PC-3 (cell line): ENCODE results near the gene NUAK1. TPM values are rescaled to one million over a fixed set of nuclear protein-coding genes. Genes with fewer than 3 reads are reported as not detected.
A peak's percentile ranks its signal among the peaks of the same experiment; 100 is the strongest.

Experiments
- ATAC-seq: fragments of 200-7000 bp; cut with Tn5 transposase; 2 replicates; pipeline ENCODE4 v1.9.1; 2020; ENCODE audit warnings: mild to moderate bottlenecking, moderate library complexity
- BruUV-seq: library from RNA; stranded (reverse); fragments of 400-500 nt; replicated peaks from 2 replicates; lab custom pipeline; 2021; lab: Mats Ljungman, UMichigan
- CTCF ChIA-PET: fragments of 300-600 bp; sonication (Branson Sonifier 250); formaldehyde crosslinking; loops from one replicate; lab custom pipeline; 2022; ENCODE audit warnings: antibody characterized with exemption; lab: Charles Lee
- POLR2A ChIA-PET: fragments of 300-600 bp; sonication (Branson Sonifier 250); formaldehyde crosslinking; loops from one replicate; lab custom pipeline; 2022; ENCODE audit warnings: antibody characterized with exemption; ENCODE audit not compliant: unreplicated experiment; lab: Charles Lee
- DNase-seq: peaks from one replicate; pipeline ENCODE4 v3.0.0-alpha.2; 2015
- H2AFZ ChIP-seq: fragments of 300-600 bp; sonication (generic); 2 replicates; pipeline ENCODE4 v1.6.0; 2016; ENCODE audit warnings: antibody characterized with exemption, low read length
- H3F3A ChIP-seq: fragments of 300-600 bp; sonication (generic); one replicate; pipeline ENCODE4 v1.6.0; 2017; ENCODE audit warnings: antibody characterized with exemption, low read length, control low read depth, mild to moderate bottlenecking; ENCODE audit not compliant: unreplicated experiment
- H3K27ac ChIP-seq: fragments of 300-600 bp; sonication (generic); 2 replicates; pipeline ENCODE4 v1.5.1; 2016; ENCODE audit warnings: mild to moderate bottlenecking, low read length
- H3K27me3 ChIP-seq: fragments of 300-600 bp; sonication (generic); 2 replicates; pipeline ENCODE4 v1.6.1; 2016; ENCODE audit warnings: low read length, mixed read lengths
- H3K36me3 ChIP-seq: fragments of 300-600 bp; sonication (generic); 2 replicates; pipeline ENCODE4 v1.6.1; 2016; ENCODE audit warnings: low read depth, mixed run types, low read length, mixed read lengths
- H3K4me1 ChIP-seq: fragments of 300-600 bp; sonication (generic); 2 replicates; pipeline ENCODE4 v1.5.1; 2016; ENCODE audit warnings: low read length; ENCODE audit not compliant: insufficient read depth
- H3K4me2 ChIP-seq: fragments of 300-600 bp; sonication (generic); 2 replicates; pipeline ENCODE4 v1.6.0; 2016; ENCODE audit warnings: low read length
- H3K4me3 ChIP-seq: fragments of 300-600 bp; sonication (generic); 2 replicates; pipeline ENCODE4 v1.5.1; 2016; ENCODE audit warnings: mild to moderate bottlenecking, low read length, mixed read lengths
- H3K79me2 ChIP-seq: fragments of 300-600 bp; sonication (generic); 2 replicates; pipeline ENCODE4 v1.6.1; 2017; ENCODE audit warnings: low read length, mixed read lengths
- H3K9ac ChIP-seq: fragments of 300-600 bp; sonication (generic); 2 replicates; pipeline ENCODE4 v1.6.0; 2016; ENCODE audit warnings: mild to moderate bottlenecking, low read length
- H3K9me2 ChIP-seq: fragments of 300-600 bp; sonication (generic); replicated peaks from 2 replicates; pipeline ENCODE4 v1.6.1; 2016; ENCODE audit warnings: mixed run types, low read length, mixed read lengths
- H3K9me3 ChIP-seq: fragments of 300-600 bp; sonication (generic); 2 replicates; pipeline ENCODE4 v1.6.1; 2016; ENCODE audit warnings: low read length, mixed read lengths
- H4K20me1 ChIP-seq: fragments of 300-600 bp; sonication (generic); 2 replicates; pipeline ENCODE4 v1.6.1; 2016; ENCODE audit warnings: low read length, mixed read lengths
- CTCF ChIP-seq: fragments of 300-600 bp; sonication (generic); conservative IDR thresholded peaks from 2 replicates; pipeline ENCODE4 v1.5.1; 2017; ENCODE audit warnings: antibody characterized with exemption, low read depth, mild to moderate bottlenecking, low read length
- EZH2 ChIP-seq: fragments of 300-600 bp; sonication (generic); IDR thresholded peaks from one replicate; pipeline ENCODE4 v1.6.1; 2017; ENCODE audit warnings: antibody characterized with exemption, mild to moderate bottlenecking, low read length; ENCODE audit not compliant: unreplicated experiment
- EZH2phosphoT487 ChIP-seq: fragments of 300-600 bp; sonication (generic); IDR thresholded peaks from 2 replicates; pipeline ENCODE4 v1.6.1; 2018; ENCODE audit warnings: mild to moderate bottlenecking, antibody characterized with exemption, low read length, borderline replicate concordance
- intact Hi-C: fragments of 100-400 bp; cut with micrococcal nuclease; formaldehyde crosslinking; loops from 2 replicates; pipeline ENCODE4 v1.9.0; 2023
- total RNA-seq: library from RNA; depleted of rRNA; stranded (reverse); fragments of >200 nt; gene quantifications from 2 replicates; pipeline ENCODE4 v1.2.3, GENCODE V29; 2014

NUAK1 gene
- total RNA-seq, 1 experiment from 2014 or later = 9.8 TPM

- intact Hi-C loops = no loop called here
- no peaks in the 10 kb centered on the region for H4K20me1 ChIP-seq
- ATAC-seq (0 out of 2 replicates have a peak, but pooled peaks have one; percentile 12), DNase-seq (peak; percentile 62)
- no peaks in the 10 kb centered on the region for H3K9me3 ChIP-seq
- H3K27me3 ChIP-seq = no peaks in the 10 kb centered on the region
- CTCF ChIA-PET = interaction anchor here (0.6 kb wide), 1 partner anchor 34 kb away, joined by 3 read pairs; no protein-coding TSS in a partner anchor
- POLR2A ChIA-PET = interaction anchor here (0.6 kb wide), 3 partner anchors 18 to 134 kb away, joined by 3 to 4 read pairs (median 4); no protein-coding TSS in a partner anchor
- H3K4me1 ChIP-seq = peaks cover 31% of the 10 kb centered on the region
- no peaks in the 10 kb centered on the region for H3K9me2 ChIP-seq
- no peak for TF ChIP-seq EZH2
- TF ChIP-seq EZH2phosphoT487 = no peak
- no peak for TF ChIP-seq CTCF
- H3K9ac ChIP-seq = no peak overlapping the region
- H3K4me3 ChIP-seq = no peak overlapping the region
- BruUV-seq = no TSS peak
- H3K79me2 ChIP-seq = peaks cover 55% of the 10 kb centered on the region
- H2AFZ ChIP-seq = no peak overlapping the region
- H3F3A ChIP-seq = no peaks in the 10 kb centered on the region
- H3K27ac ChIP-seq = no peak overlapping the region
- no peak overlapping the region for H3K4me2 ChIP-seq
- no peaks in the 10 kb centered on the region for H3K36me3 ChIP-seq
Measured at GRCh38 chr12:106114447-106115068, 24.2 kb downstream of the NUAK1 start.

- H3K9ac ChIP-seq = no peak overlapping the region
- ChIA-PET POLR2A (no interaction called here), CTCF (no interaction called here)
- no peaks in the 10 kb centered on the region for H3K9me2 ChIP-seq
- peak overlapping the region; percentile 69 for H3K4me2 ChIP-seq
- ATAC-seq (no peak; the same call in 1 of the 2 replicates), DNase-seq (no peak)
- H3K79me2 ChIP-seq = peaks cover 49% of the 10 kb centered on the region
- no peaks in the 10 kb centered on the region for H3K36me3 ChIP-seq
- peaks cover 31% of the 10 kb centered on the region for H3K4me1 ChIP-seq
- H3F3A ChIP-seq = no peaks in the 10 kb centered on the region
- intact Hi-C loops = no loop called here
- H3K27ac ChIP-seq = peak overlapping the region; percentile 48; the same call in 1 of the 2 replicates
- TF ChIP-seq EZH2 = no peak
- no peak for TF ChIP-seq EZH2phosphoT487
- TF ChIP-seq CTCF = no peak
- no TSS peak for BruUV-seq
- H3K4me3 ChIP-seq = no peak overlapping the region
- no peaks in the 10 kb centered on the region for H4K20me1 ChIP-seq
- H3K27me3 ChIP-seq = no peaks in the 10 kb centered on the region
- no peak overlapping the region for H2AFZ ChIP-seq
- H3K9me3 ChIP-seq = no peaks in the 10 kb centered on the region
Measured at GRCh38 chr12:106113824-106114446, 24.8 kb downstream of the NUAK1 start.

DNA sequence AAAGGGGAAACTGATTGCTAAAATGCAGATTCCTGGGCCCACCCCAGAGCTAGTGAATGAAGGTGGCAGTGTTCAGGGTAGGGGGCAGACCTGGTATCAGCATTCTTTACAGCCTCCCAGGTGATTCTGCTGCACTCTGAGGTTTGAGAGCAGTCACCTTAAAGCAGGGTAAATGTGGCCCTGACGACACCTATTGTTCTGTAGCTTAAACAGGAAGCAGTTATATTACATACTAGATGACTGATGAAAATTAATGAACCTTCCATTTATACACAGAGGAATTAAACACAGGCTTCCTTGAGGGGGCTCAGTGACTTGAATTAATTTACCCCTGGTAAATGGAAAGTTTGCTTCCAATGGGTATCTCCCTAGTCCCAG lies 25.3 kb downstream of the NUAK1 start:
- H3K9me2 ChIP-seq = no peaks in the 10 kb centered on the region
- peak overlapping the region; percentile 69 for H3K4me2 ChIP-seq
- H3K27me3 ChIP-seq = no peaks in the 10 kb centered on the region
- H3K4me3 ChIP-seq = peak overlapping the region; percentile 29; the same call in 1 of the 2 replicates
- H3K79me2 ChIP-seq = peaks cover 44% of the 10 kb centered on the region
- TF ChIP-seq CTCF (no peak), EZH2phosphoT487 (no peak), EZH2 (no peak)
- peaks cover 35% of the 10 kb centered on the region for H3K4me1 ChIP-seq
- peak overlapping the region; percentile 19; the same call in 1 of the 2 replicates for H2AFZ ChIP-seq
- no peaks in the 10 kb centered on the region for H3F3A ChIP-seq
- peak overlapping the region; percentile 48 for H3K27ac ChIP-seq
- H3K36me3 ChIP-seq = no peaks in the 10 kb centered on the region
- H4K20me1 ChIP-seq = no peaks in the 10 kb centered on the region
- no peak overlapping the region for H3K9ac ChIP-seq
- intact Hi-C loops = no loop called here
- H3K9me3 ChIP-seq = no peaks in the 10 kb centered on the region
- POLR2A ChIA-PET = no interaction called here
- BruUV-seq = no TSS peak
- CTCF ChIA-PET = interaction anchor here (0.5 kb wide), 1 partner anchor 749 kb away, joined by 3 read pairs; no protein-coding TSS in a partner anchor
- no peak for DNase-seq
- ATAC-seq = peak; percentile 37
